Measurements from ENCODE around the gene TM9SF4. TPM values are rescaled to one million over a fixed set of nuclear protein-coding genes. Genes with fewer than 3 reads are reported as not detected.

TM9SF4 gene
- polyA plus RNA-seq, 1 donor (not counting 4 experiments of a cell fraction or from before 2014, with no cell fraction given) = 49.4 TPM

GRCh38 chr20:32201977-32202363 is 92.5 kb downstream of the TM9SF4 start:
- Histone ChIP-seq H3K36me3 (ENCODE audit: control insufficient read depth in 2 of 2, extremely low read depth in 1 of 2, insufficient read depth in 2 of 2, low read length in 2 of 2) (peaks cover 21 to 35% of the 10 kb centered on the region in 2 experiments), H3K4me1 (ENCODE audit: control insufficient read depth, extremely low read depth, insufficient read depth, low read length) (peaks cover 53% of the 10 kb centered on the region), H3K4me2 (ENCODE audit: control insufficient read depth, extremely low read depth, insufficient read depth, low read depth, low read length) (no peak overlapping the region), H4K20me1 (ENCODE audit: control insufficient read depth, extremely low read depth, insufficient read depth, low read length) (peaks cover 2% of the 10 kb centered on the region), H3K9ac (ENCODE audit: control insufficient read depth, extremely low read depth, insufficient read depth, low read length) (no peak overlapping the region), H3K4me3 (ENCODE audit: control insufficient read depth in 2 of 3, extremely low read depth in 1 of 3, insufficient read depth in 2 of 3, low read depth in 1 of 3, low read length in 3 of 3) (no peak overlapping the region), H3K27ac (ENCODE audit: control insufficient read depth, insufficient read depth, low read length) (peak overlapping the region; percentile 51), H3K27me3 (ENCODE audit: control insufficient read depth, extremely low read depth, insufficient read depth, low read length) (no peaks in the 10 kb centered on the region), H3K9me3 (ENCODE audit: control insufficient read depth, low read depth, low read length) (no peaks in the 10 kb centered on the region), H2AFZ (ENCODE audit: control insufficient read depth, low read length) (no peak overlapping the region), H3K9me1 (ENCODE audit: control insufficient read depth, extremely low read depth, insufficient read depth, low read length) (no peaks in the 10 kb centered on the region), H3K79me2 (ENCODE audit: control insufficient read depth, insufficient read depth, low read length) (peaks cover 74% of the 10 kb centered on the region)
- TF ChIP-seq, protein P1, sequence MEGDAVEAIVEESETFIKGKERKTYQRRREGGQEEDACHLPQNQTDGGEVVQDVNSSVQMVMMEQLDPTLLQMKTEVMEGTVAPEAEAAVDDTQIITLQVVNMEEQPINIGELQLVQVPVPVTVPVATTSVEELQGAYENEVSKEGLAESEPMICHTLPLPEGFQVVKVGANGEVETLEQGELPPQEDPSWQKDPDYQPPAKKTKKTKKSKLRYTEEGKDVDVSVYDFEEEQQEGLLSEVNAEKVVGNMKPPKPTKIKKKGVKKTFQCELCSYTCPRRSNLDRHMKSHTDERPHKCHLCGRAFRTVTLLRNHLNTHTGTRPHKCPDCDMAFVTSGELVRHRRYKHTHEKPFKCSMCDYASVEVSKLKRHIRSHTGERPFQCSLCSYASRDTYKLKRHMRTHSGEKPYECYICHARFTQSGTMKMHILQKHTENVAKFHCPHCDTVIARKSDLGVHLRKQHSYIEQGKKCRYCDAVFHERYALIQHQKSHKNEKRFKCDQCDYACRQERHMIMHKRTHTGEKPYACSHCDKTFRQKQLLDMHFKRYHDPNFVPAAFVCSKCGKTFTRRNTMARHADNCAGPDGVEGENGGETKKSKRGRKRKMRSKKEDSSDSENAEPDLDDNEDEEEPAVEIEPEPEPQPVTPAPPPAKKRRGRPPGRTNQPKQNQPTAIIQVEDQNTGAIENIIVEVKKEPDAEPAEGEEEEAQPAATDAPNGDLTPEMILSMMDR (optimal IDR thresholded peaks at IDR 0.05 in 1 of 3, IDR thresholded peaks at IDR 0.05 in 1 of 3, conservative IDR thresholded peaks at IDR 0.05 in 1 of 3; ENCODE audit: extremely low read depth in 1 of 3, insufficient read depth in 2 of 3, low read length in 3 of 3) = no peak
- FAIRE-seq (no peak), DNase-seq (ENCODE audit: low read depth, low spot score) (no peak)
- dilution Hi-C loops (cut with MboI; ENCODE audit: extremely low pct_ligation_motif_present, low sequenced_read_pairs) = no loop called here

GRCh38 chr20:32203356-32204204 is 94.1 kb downstream of the TM9SF4 start:
- H3K9ac ChIP-seq (ENCODE audit: control insufficient read depth, extremely low read depth, insufficient read depth, low read length) = peak overlapping the region; percentile 96
- dilution Hi-C loops (cut with MboI; ENCODE audit: extremely low pct_ligation_motif_present, low sequenced_read_pairs) = no loop called here
- H3K27me3 ChIP-seq (ENCODE audit: control insufficient read depth, extremely low read depth, insufficient read depth, low read length) = no peaks in the 10 kb centered on the region
- H3K36me3 ChIP-seq (ENCODE audit: control insufficient read depth in 2 of 2, extremely low read depth in 1 of 2, insufficient read depth in 2 of 2, low read length in 2 of 2) = peaks cover 17 to 26% of the 10 kb centered on the region in 2 experiments
- H3K4me2 ChIP-seq (ENCODE audit: control insufficient read depth, extremely low read depth, insufficient read depth, low read depth, low read length) = peak overlapping the region; percentile 95
- H3K79me2 ChIP-seq (ENCODE audit: control insufficient read depth, insufficient read depth, low read length) = peaks cover 82% of the 10 kb centered on the region
- H3K9me1 ChIP-seq (ENCODE audit: control insufficient read depth, extremely low read depth, insufficient read depth, low read length) = no peaks in the 10 kb centered on the region
- TF ChIP-seq, protein P1 (optimal IDR thresholded peaks at IDR 0.05 in 1 of 3, IDR thresholded peaks at IDR 0.05 in 1 of 3, conservative IDR thresholded peaks at IDR 0.05 in 1 of 3; ENCODE audit: extremely low read depth in 1 of 3, insufficient read depth in 2 of 3, low read length in 3 of 3) = no peak
- no peak for TF ChIP-seq EZH2 (IDR thresholded peaks at IDR 0.05; ENCODE audit: low read length)
- peak overlapping the region in 2 of 3 experiments; percentile 6 to 26 for H3K4me3 ChIP-seq (ENCODE audit: control insufficient read depth in 2 of 3, extremely low read depth in 1 of 3, insufficient read depth in 2 of 3, low read depth in 1 of 3, low read length in 3 of 3)
- H4K20me1 ChIP-seq (ENCODE audit: control insufficient read depth, extremely low read depth, insufficient read depth, low read length) = peaks cover 2% of the 10 kb centered on the region
- H3K9me3 ChIP-seq (ENCODE audit: control insufficient read depth, low read depth, low read length) = no peaks in the 10 kb centered on the region
- H2AFZ ChIP-seq (ENCODE audit: control insufficient read depth, low read length) = no peak overlapping the region
- DNase-seq (ENCODE audit: low read depth, low spot score) (no peak), FAIRE-seq (peak; percentile 51)
- peak overlapping the region; percentile 95 for H3K27ac ChIP-seq (ENCODE audit: control insufficient read depth, insufficient read depth, low read length)
- peaks cover 55% of the 10 kb centered on the region for H3K4me1 ChIP-seq (ENCODE audit: control insufficient read depth, extremely low read depth, insufficient read depth, low read length)

Data from keratinocyte (primary cell).